K562 (cell line): ENCODE data around the gene NRROS. TPM values are rescaled to one million over a fixed set of nuclear protein-coding genes. Genes with fewer than 3 reads are reported as not detected.

Source experiments
- CHD1 ChIP-seq: fragments of 200-600 bp; sonication (generic); IDR thresholded peaks from one replicate; pipeline ENCODE4 v1.6.1; 2012; ENCODE audit warnings: mild to moderate bottlenecking, moderate library complexity, low read length, inconsistent platforms
- CTBP1 ChIP-seq: fragments of 450-650 bp; IDR thresholded peaks from 2 replicates; pipeline ENCODE4 v1.6.1; 2016; ENCODE audit warnings: borderline replicate concordance
- HNRNPK ChIP-seq: fragments of 200-400 bp; formaldehyde crosslinking; IDR thresholded peaks from one replicate; pipeline ENCODE4 v1.6.1; 2018; ENCODE audit warnings: mild to moderate bottlenecking, low read depth, low read length; ENCODE audit not compliant: poor library complexity, severe bottlenecking
- MAX ChIP-seq: sonication (generic); formaldehyde crosslinking; IDR thresholded peaks from 2 replicates; pipeline ENCODE4 v1.9.0; 2022; ENCODE audit warnings: mild to moderate bottlenecking, missing genetic modification reagents
- NR1H2 ChIP-seq: sonication (generic); formaldehyde crosslinking; IDR thresholded peaks from 2 replicates; pipeline ENCODE4 v1.4.0; 2020; ENCODE audit warnings: mild to moderate bottlenecking, missing genetic modification reagents
- POLR3G ChIP-seq: IDR thresholded peaks from 2 replicates; pipeline ENCODE4 v1.6.1; 2011; ENCODE audit not compliant: insufficient read length, insufficient replicate concordance; ENCODE audit errors: extremely low read depth
- REST ChIP-seq, 2 experiments: fragments of 450-650 bp; formaldehyde crosslinking in 1 of 2; IDR thresholded peaks; 2 replicates each; pipeline versions ENCODE4 v1.4.0 to v1.6.1; 2014 to 2020; ENCODE audit warnings: mild to moderate bottlenecking in 2 of 2, borderline replicate concordance in 1 of 2, low read depth in 1 of 2
- TAL1 ChIP-seq: fragments of 450-650 bp; IDR thresholded peaks from 2 replicates; pipeline ENCODE4 v1.6.1; 2016; ENCODE audit warnings: mild to moderate bottlenecking
- ZBTB49 ChIP-seq: sonication (generic); formaldehyde crosslinking; IDR thresholded peaks from 2 replicates; pipeline ENCODE4 v1.8.0; 2022; ENCODE audit warnings: missing genetic modification reagents, mild to moderate bottlenecking, borderline replicate concordance
- ZC3H4 ChIP-seq: sonication (generic); formaldehyde crosslinking; IDR thresholded peaks from 2 replicates; pipeline ENCODE4 v1.9.0; 2021; ENCODE audit warnings: missing genetic modification reagents, borderline replicate concordance
- ZEB2 ChIP-seq: fragments of 450-650 bp; IDR thresholded peaks from 2 replicates; pipeline ENCODE4 v1.6.1; 2016
- ZNF263 ChIP-seq: sonication (generic); formaldehyde crosslinking; IDR thresholded peaks from 2 replicates; pipeline ENCODE4 v1.8.0; 2022; ENCODE audit warnings: mild to moderate bottlenecking, missing genetic modification reagents, borderline replicate concordance
- polyA plus RNA-seq, 8 experiments: library from polyadenylated mRNA; depleted of rRNA in 4 of 8; stranded (reverse) in 5 of 8; unstranded in 3 of 8; fragments of >200 nt; fragmentation: Nextera tagmentation in 2 of 8; fragmentation: Illumina TruSeq in 1 of 8; extraction: Ambion mirVana in 2 of 8; extraction: Trizol in 1 of 8; gene quantifications; 2 replicates each; pipeline versions ENCODE4 v1.2.1 to v1.2.3, GENCODE V29; 2011 to 2014; ENCODE audit warnings: inconsistent platforms in 1 of 8, missing spikeins in 1 of 8
- total RNA-seq, 7 experiments: library from RNA; depleted of rRNA in 6 of 7; stranded (reverse); fragments of >200 nt in 6 of 7; fragmentation: Illumina TruSeq in 2 of 7; extraction: Trizol in 2 of 7; gene quantifications; 2 replicates each; pipeline versions ENCODE4 v1.2.1 to v1.2.3, GENCODE V29; 2011 to 2021; ENCODE audit warnings: low replicate concordance in 1 of 7
- TF ChIP-seq, protein P1 (sequence below): IDR thresholded peaks from 2 replicates; pipeline ENCODE4 v1.6.1; 2011; ENCODE audit not compliant: insufficient read length; ENCODE audit errors: extremely low read depth
- TF ChIP-seq, protein P2 (sequence below): fragments of 450-650 bp; formaldehyde crosslinking; IDR thresholded peaks from 2 replicates; pipeline ENCODE4 v1.4.0; 2020; ENCODE audit warnings: mild to moderate bottlenecking, moderate library complexity

The NRROS gene
- total and polyA plus RNA-seq, 9 of the 15 experiments (the other 6 are each of a cell fraction or from before 2014, with no cell fraction given), result 0.34 to 13.8 (median 3.8) TPM

- 0 out of 2 replicates have a peak, but pooled peaks have one; percentile 8 for TF ChIP-seq TAL1
- TF ChIP-seq ZNF263 (CRISPR knock-in tag), result peak; percentile 16; the same call in 1 of the 2 replicates
- 0 out of 2 replicates have a peak, but pooled peaks have one; percentile 12 for TF ChIP-seq ZC3H4
- TF ChIP-seq, protein P1, sequence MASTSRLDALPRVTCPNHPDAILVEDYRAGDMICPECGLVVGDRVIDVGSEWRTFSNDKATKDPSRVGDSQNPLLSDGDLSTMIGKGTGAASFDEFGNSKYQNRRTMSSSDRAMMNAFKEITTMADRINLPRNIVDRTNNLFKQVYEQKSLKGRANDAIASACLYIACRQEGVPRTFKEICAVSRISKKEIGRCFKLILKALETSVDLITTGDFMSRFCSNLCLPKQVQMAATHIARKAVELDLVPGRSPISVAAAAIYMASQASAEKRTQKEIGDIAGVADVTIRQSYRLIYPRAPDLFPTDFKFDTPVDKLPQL, result no peak
- no peak for TF ChIP-seq ZBTB49 (CRISPR knock-in tag)
- 0 out of 2 replicates have a peak, but pooled peaks have one; percentile 26 for TF ChIP-seq ZEB2
- TF ChIP-seq REST (IDR thresholded peaks at IDR 0.05; ENCODE audit: borderline replicate concordance), result peak; percentile 29
- peak; percentile 64; the same call in 1 of the 2 replicates for TF ChIP-seq REST (CRISPR knock-in tag; IDR thresholded peaks at IDR 0.05; ENCODE audit: low read depth)
- no peak for TF ChIP-seq NR1H2 (CRISPR knock-in tag)
- TF ChIP-seq POLR3G, result no peak
- peak; percentile 62; the same call in 1 of the 2 replicates for TF ChIP-seq CTBP1
- TF ChIP-seq MAX (CRISPR knock-in tag), result peak; percentile 54; the same call in 1 of the 2 replicates
- peak; percentile 45 for TF ChIP-seq CHD1
- TF ChIP-seq, protein P2, sequence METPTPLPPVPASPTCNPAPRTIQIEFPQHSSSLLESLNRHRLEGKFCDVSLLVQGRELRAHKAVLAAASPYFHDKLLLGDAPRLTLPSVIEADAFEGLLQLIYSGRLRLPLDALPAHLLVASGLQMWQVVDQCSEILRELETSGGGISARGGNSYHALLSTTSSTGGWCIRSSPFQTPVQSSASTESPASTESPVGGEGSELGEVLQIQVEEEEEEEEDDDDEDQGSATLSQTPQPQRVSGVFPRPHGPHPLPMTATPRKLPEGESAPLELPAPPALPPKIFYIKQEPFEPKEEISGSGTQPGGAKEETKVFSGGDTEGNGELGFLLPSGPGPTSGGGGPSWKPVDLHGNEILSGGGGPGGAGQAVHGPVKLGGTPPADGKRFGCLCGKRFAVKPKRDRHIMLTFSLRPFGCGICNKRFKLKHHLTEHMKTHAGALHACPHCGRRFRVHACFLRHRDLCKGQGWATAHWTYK, result peak; percentile 69; the same call in 1 of the 2 replicates
- no peak for TF ChIP-seq HNRNPK
Observed at GRCh38 chr3:196633555-196634151, 5.8 kb upstream of the NRROS start (continued).
